OCI-LY1 (cell line): Measurements from ENCODE around the gene TXNL4A.
"Not testable (repeated sequence)": the region's sequence is repeated elsewhere in the genome, so short reads cannot be mapped to it uniquely, and the experiment has no call there.

Source experiments
- H2AFZ ChIP-seq: fragments of 200-600 bp; sonication (generic), shearing (Covaris generic); 2 replicates; pipeline ENCODE4 v1.6.0; 2014; ENCODE audit warnings: antibody characterized with exemption, mild to moderate bottlenecking, low read length
- H3F3A ChIP-seq: fragments of 200-600 bp; sonication (generic), shearing (Covaris generic); 2 replicates; pipeline ENCODE4 v1.6.0; 2014; ENCODE audit warnings: mild to moderate bottlenecking, antibody characterized with exemption, low read length, moderate library complexity; ENCODE audit not compliant: insufficient read depth
- H3K27ac ChIP-seq: fragments of 200-600 bp; sonication (generic); 2 replicates; pipeline ENCODE4 v1.5.1; 2014; ENCODE audit warnings: low read length, mixed run types, mild to moderate bottlenecking, low read depth; ENCODE audit not compliant: poor library complexity, severe bottlenecking
- H3K27me3 ChIP-seq: fragments of 200-600 bp; sonication (generic); 2 replicates; pipeline ENCODE4 v1.6.0; 2014; ENCODE audit warnings: antibody characterized with exemption, mild to moderate bottlenecking, low read length, moderate library complexity; ENCODE audit not compliant: insufficient read depth
- H3K36me3 ChIP-seq: fragments of 200-600 bp; sonication (generic); 2 replicates; pipeline ENCODE4 v1.6.1; 2014; ENCODE audit warnings: mild to moderate bottlenecking, antibody characterized with exemption, low read length, moderate library complexity, mixed read lengths; ENCODE audit not compliant: insufficient read depth
- H3K4me1 ChIP-seq: fragments of 200-600 bp; sonication (generic); 2 replicates; pipeline ENCODE4 v1.5.1; 2014; ENCODE audit warnings: mild to moderate bottlenecking, low read length, moderate library complexity; ENCODE audit not compliant: insufficient read depth, severe bottlenecking
- H3K4me2 ChIP-seq: fragments of 200-600 bp; sonication (generic), shearing (Covaris generic); 2 replicates; pipeline ENCODE4 v1.6.1; 2014; ENCODE audit warnings: low read length
- H3K4me3 ChIP-seq: fragments of 200-600 bp; sonication (generic); 2 replicates; pipeline ENCODE4 v1.5.1; 2014; ENCODE audit warnings: low read length, low read depth, mild to moderate bottlenecking, mixed read lengths; ENCODE audit not compliant: poor library complexity, severe bottlenecking
- H3K79me2 ChIP-seq: fragments of 200-600 bp; shearing (Covaris generic); 2 replicates; pipeline ENCODE4 v1.6.1; 2016; ENCODE audit warnings: mixed run types, low read length, mixed read lengths; ENCODE audit not compliant: insufficient read depth
- H3K9ac ChIP-seq: fragments of 200-600 bp; sonication (generic), shearing (Covaris generic); 2 replicates; pipeline ENCODE4 v1.6.1; 2014; ENCODE audit warnings: mild to moderate bottlenecking, low read length, mixed read lengths
- H3K9me2 ChIP-seq: fragments of 200-600 bp; sonication (generic), shearing (Covaris generic); 2 replicates; pipeline ENCODE4 v1.6.1; 2014; ENCODE audit warnings: low read depth, mild to moderate bottlenecking, low read length, mixed read lengths
- H3K9me3 ChIP-seq: fragments of 200-600 bp; shearing (Covaris generic); 2 replicates; pipeline ENCODE4 v1.6.1; 2014; ENCODE audit warnings: low read length, mixed read lengths
- H4K20me1 ChIP-seq: fragments of 200-600 bp; sonication (generic), shearing (Covaris generic); 2 replicates; pipeline ENCODE4 v1.6.0; 2016; ENCODE audit warnings: mild to moderate bottlenecking, low read length; ENCODE audit not compliant: insufficient read depth
- EZH2 ChIP-seq: fragments of 200-600 bp; sonication (generic), shearing (Covaris generic); IDR thresholded peaks from 2 replicates; pipeline ENCODE4 v1.8.0; 2017; ENCODE audit warnings: borderline replicate concordance, mixed run types, mild to moderate bottlenecking, antibody characterized with exemption, low read length, moderate library complexity, mixed read lengths
- TF ChIP-seq, protein P1 (sequence below): fragments of 200-600 bp; sonication (generic), shearing (Covaris generic); IDR thresholded peaks from 2 replicates; pipeline ENCODE4 v1.5.1; 2017; ENCODE audit warnings: mild to moderate bottlenecking, antibody characterized with exemption, low read length, moderate library complexity, mixed read lengths

TXNL4A gene

GRCh38 chr18:80029690-80030089, 41.3 kb upstream of the TXNL4A start:
- H2AFZ ChIP-seq = no peak overlapping the region
- TF ChIP-seq EZH2 = no peak
- TF ChIP-seq, protein P1, sequence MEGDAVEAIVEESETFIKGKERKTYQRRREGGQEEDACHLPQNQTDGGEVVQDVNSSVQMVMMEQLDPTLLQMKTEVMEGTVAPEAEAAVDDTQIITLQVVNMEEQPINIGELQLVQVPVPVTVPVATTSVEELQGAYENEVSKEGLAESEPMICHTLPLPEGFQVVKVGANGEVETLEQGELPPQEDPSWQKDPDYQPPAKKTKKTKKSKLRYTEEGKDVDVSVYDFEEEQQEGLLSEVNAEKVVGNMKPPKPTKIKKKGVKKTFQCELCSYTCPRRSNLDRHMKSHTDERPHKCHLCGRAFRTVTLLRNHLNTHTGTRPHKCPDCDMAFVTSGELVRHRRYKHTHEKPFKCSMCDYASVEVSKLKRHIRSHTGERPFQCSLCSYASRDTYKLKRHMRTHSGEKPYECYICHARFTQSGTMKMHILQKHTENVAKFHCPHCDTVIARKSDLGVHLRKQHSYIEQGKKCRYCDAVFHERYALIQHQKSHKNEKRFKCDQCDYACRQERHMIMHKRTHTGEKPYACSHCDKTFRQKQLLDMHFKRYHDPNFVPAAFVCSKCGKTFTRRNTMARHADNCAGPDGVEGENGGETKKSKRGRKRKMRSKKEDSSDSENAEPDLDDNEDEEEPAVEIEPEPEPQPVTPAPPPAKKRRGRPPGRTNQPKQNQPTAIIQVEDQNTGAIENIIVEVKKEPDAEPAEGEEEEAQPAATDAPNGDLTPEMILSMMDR = no peak
- no peak overlapping the region for H3K4me3 ChIP-seq
- H4K20me1 ChIP-seq = no peaks in the 10 kb centered on the region
- no peaks in the 10 kb centered on the region for H3K27me3 ChIP-seq
- no peak overlapping the region for H3K9ac ChIP-seq
- H3K9me2 ChIP-seq = no peaks in the 10 kb centered on the region
- H3K9me3 ChIP-seq = peaks cover 3% of the 10 kb centered on the region; the same call in 1 of the 2 replicates
- H3K79me2 ChIP-seq = peaks cover 1% of the 10 kb centered on the region; the same call in 1 of the 2 replicates
- no peak overlapping the region for H3K4me2 ChIP-seq
- no peak overlapping the region for H3K27ac ChIP-seq
- no peaks in the 10 kb centered on the region for H3K36me3 ChIP-seq
- no peaks in the 10 kb centered on the region for H3F3A ChIP-seq
- peaks cover 6% of the 10 kb centered on the region for H3K4me1 ChIP-seq

DNA sequence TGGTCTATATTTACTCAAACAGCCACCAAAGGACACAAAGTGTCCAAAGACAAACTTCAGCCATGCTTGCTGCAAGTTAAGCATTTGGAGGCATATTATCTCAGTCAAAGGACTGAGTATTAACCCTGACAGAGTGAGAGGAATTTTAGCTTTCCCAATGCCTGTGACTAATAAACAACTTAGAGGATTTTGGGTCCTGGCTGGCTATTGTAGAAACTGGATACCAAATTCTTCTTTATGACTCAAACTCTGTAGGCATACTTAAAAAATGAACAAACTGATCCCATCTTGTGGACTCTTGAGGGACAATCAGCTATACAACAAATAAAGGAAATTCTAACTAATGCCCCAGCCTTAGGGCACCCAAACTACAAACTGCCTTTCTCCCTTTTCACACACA, 39.4 kb upstream of the TXNL4A start:
- not testable (repeated sequence) for H3K79me2 ChIP-seq, H2AFZ ChIP-seq, H3K27me3 ChIP-seq, H3K27ac ChIP-seq, H3K36me3 ChIP-seq, H3F3A ChIP-seq, H3K4me1 ChIP-seq, H3K4me2 ChIP-seq, H3K4me3 ChIP-seq, H4K20me1 ChIP-seq, H3K9me2 ChIP-seq, H3K9ac ChIP-seq
- H3K9me3 ChIP-seq = peaks cover 22% of the 10 kb centered on the region

DNA sequence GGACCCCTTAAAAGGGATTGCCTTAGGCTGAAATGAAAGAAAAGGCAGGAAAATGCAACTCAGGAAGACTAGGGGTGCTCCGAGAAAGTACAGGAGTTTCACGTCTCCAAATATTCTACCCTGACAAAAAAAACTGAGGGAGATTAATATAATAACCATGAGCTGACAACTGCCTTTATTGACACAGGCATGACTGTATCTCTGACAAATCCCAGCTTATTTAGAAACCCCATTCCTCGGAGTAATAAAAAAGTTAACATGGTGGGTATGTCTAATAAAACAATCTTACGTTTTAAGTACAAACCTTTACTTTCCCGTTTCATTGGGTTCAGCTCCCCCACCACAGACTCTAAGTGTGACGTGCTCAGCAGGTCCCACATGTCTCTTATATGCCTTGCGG, 38.0 kb upstream of the TXNL4A start:
- no peak overlapping the region for H3K4me3 ChIP-seq
- TF ChIP-seq EZH2 = no peak
- TF ChIP-seq, protein P1 = no peak
- H3K4me2 ChIP-seq = no peak overlapping the region
- no peaks in the 10 kb centered on the region for H4K20me1 ChIP-seq
- no peaks in the 10 kb centered on the region for H3K36me3 ChIP-seq
- no peaks in the 10 kb centered on the region for H3K27me3 ChIP-seq
- H3K79me2 ChIP-seq = no peaks in the 10 kb centered on the region
- H2AFZ ChIP-seq = no peak overlapping the region
- H3K9ac ChIP-seq = no peak overlapping the region
- no peaks in the 10 kb centered on the region for H3K4me1 ChIP-seq
- no peak overlapping the region for H3K27ac ChIP-seq
- peaks cover 35% of the 10 kb centered on the region for H3K9me3 ChIP-seq
- H3K9me2 ChIP-seq = no peaks in the 10 kb centered on the region
- H3F3A ChIP-seq = no peaks in the 10 kb centered on the region

GRCh38 chr18:80023173-80023572, 34.8 kb upstream of the TXNL4A start:
- Histone ChIP-seq H3K36me3 (no peaks in the 10 kb centered on the region), H3K9me3 (peaks cover 37% of the 10 kb centered on the region), H3K9ac (no peak overlapping the region), H2AFZ (no peak overlapping the region), H3K4me3 (no peak overlapping the region), H4K20me1 (no peaks in the 10 kb centered on the region), H3K4me1 (no peaks in the 10 kb centered on the region), H3K9me2 (no peaks in the 10 kb centered on the region), H3K27me3 (no peaks in the 10 kb centered on the region), H3F3A (no peaks in the 10 kb centered on the region), H3K4me2 (no peak overlapping the region), H3K79me2 (no peaks in the 10 kb centered on the region), H3K27ac (no peak overlapping the region)
- TF ChIP-seq, protein P1 = peak; percentile 61; the same call in 1 of the 2 replicates
- TF ChIP-seq EZH2 = no peak
